ENCODE measurements around the gene GIT1.

GRCh38 chr17:29546085-29546484, 43.4 kb downstream of the GIT1 start:
- TF ChIP-seq, protein P1, sequence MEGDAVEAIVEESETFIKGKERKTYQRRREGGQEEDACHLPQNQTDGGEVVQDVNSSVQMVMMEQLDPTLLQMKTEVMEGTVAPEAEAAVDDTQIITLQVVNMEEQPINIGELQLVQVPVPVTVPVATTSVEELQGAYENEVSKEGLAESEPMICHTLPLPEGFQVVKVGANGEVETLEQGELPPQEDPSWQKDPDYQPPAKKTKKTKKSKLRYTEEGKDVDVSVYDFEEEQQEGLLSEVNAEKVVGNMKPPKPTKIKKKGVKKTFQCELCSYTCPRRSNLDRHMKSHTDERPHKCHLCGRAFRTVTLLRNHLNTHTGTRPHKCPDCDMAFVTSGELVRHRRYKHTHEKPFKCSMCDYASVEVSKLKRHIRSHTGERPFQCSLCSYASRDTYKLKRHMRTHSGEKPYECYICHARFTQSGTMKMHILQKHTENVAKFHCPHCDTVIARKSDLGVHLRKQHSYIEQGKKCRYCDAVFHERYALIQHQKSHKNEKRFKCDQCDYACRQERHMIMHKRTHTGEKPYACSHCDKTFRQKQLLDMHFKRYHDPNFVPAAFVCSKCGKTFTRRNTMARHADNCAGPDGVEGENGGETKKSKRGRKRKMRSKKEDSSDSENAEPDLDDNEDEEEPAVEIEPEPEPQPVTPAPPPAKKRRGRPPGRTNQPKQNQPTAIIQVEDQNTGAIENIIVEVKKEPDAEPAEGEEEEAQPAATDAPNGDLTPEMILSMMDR (conservative IDR thresholded peaks at IDR 0.05; ENCODE audit: low read depth, low read length): no peak
- TF ChIP-seq EZH2 (IDR thresholded peaks at IDR 0.05; ENCODE audit: borderline replicate concordance, low read depth, low read length, poor library complexity, severe bottlenecking): no peak

All from A673 (cell line).